Thyroid gland (tissue), 4 donors: ENCODE measurements around the gene TRIM25. TPM values are rescaled to one million over a fixed set of nuclear protein-coding genes. Genes with fewer than 3 reads are reported as not detected.

ENCODE experiments used
- DNase-seq, 2 donors: peaks; one replicate each; pipeline ENCODE4 v3.0.0-alpha.2; 2019
- H3K27ac ChIP-seq, 3 donors: fragments of 200-600 bp; sonication (generic); 1 replicate in 2 of 3; 2 replicates in 1 of 3; pipeline ENCODE4 v1.5.1; 2016 to 2019; ENCODE audit warnings: mild to moderate bottlenecking in 1 of 3, moderate library complexity in 1 of 3
- H3K27me3 ChIP-seq: fragments of 200-600 bp; sonication (generic); one replicate; pipeline ENCODE4 v1.5.1; 2019
- H3K36me3 ChIP-seq, 2 donors: fragments of 200-600 bp; sonication (generic); one replicate each; pipeline ENCODE4 v1.5.1; 2016 to 2019
- H3K4me1 ChIP-seq, 2 donors: fragments of 200-600 bp; sonication (generic); one replicate each; pipeline ENCODE4 v1.5.1; 2017 to 2019
- H3K4me3 ChIP-seq, 3 donors: fragments of 200-600 bp; sonication (generic); replicated peaks in 1 of 3; 1 replicate in 2 of 3; 2 replicates in 1 of 3; pipeline ENCODE4 v1.5.1; 2016; ENCODE audit warnings: mild to moderate bottlenecking in 1 of 3
- H3K9me3 ChIP-seq: fragments of 200-600 bp; sonication (generic); one replicate; pipeline ENCODE4 v1.5.1; 2017
- CTCF ChIP-seq, 6 experiments: fragments of 200-600 bp in 3 of 6; fragments of 450-650 bp in 3 of 6; sonication (generic) in 3 of 6; IDR thresholded peaks; one replicate each; pipeline ENCODE4 v1.5.1; 2016 to 2019; ENCODE audit warnings: antibody characterized with exemption in 6 of 6, mild to moderate bottlenecking in 2 of 6, inconsistent platforms in 1 of 6, moderate library complexity in 1 of 6
- POLR2A ChIP-seq, 2 donors: fragments of 450-650 bp; IDR thresholded peaks; one replicate each; pipeline ENCODE4 v1.6.1; 2017; ENCODE audit warnings: antibody characterized with exemption in 2 of 2, mild to moderate bottlenecking in 2 of 2, moderate library complexity in 1 of 2
- WGBS, 2 donors: methylation state at CpG; one replicate each; pipeline ENCODE4 v1.1.5; 2017; 5-methylcytosine and 5-hydroxymethylcytosine counted together
- intact Hi-C: fragments of 100-400 bp; cut with DNase I; formaldehyde crosslinking; loops from one replicate; pipeline ENCODE4 v1.15.1; 2023
- total RNA-seq, 4 donors: library from RNA; depleted of rRNA; stranded (reverse); fragments of >200 nt; gene quantifications; one replicate each; pipeline ENCODE4 v1.2.3, GENCODE V29; 2016

TRIM25 gene
- total RNA-seq, 4 donors from 2014 or later: 23.9 to 41.8 (median 32.7) TPM

- H3K36me3 ChIP-seq: peaks cover 34 to 56% of the 10 kb centered on the region in 2 donors
- TF ChIP-seq POLR2A (IDR thresholded peaks at IDR 0.05) (no peak), CTCF (IDR thresholded peaks at IDR 0.05) (no peak)
- DNase-seq: no peak
- H3K27ac ChIP-seq: no peak overlapping the region
- no peaks in the 10 kb centered on the region for H3K4me1 ChIP-seq
- intact Hi-C loops: no loop called here
- H3K27me3 ChIP-seq: no peaks in the 10 kb centered on the region
- H3K9me3 ChIP-seq: no peaks in the 10 kb centered on the region
- WGBS, 2 donors: 78 to 82% methylated on average over 3 of the region's 3 CpGs
- no peak overlapping the region for H3K4me3 ChIP-seq
Measured at GRCh38 chr17:56896217-56896967, 17.5 kb downstream of the TRIM25 start.

DNA sequence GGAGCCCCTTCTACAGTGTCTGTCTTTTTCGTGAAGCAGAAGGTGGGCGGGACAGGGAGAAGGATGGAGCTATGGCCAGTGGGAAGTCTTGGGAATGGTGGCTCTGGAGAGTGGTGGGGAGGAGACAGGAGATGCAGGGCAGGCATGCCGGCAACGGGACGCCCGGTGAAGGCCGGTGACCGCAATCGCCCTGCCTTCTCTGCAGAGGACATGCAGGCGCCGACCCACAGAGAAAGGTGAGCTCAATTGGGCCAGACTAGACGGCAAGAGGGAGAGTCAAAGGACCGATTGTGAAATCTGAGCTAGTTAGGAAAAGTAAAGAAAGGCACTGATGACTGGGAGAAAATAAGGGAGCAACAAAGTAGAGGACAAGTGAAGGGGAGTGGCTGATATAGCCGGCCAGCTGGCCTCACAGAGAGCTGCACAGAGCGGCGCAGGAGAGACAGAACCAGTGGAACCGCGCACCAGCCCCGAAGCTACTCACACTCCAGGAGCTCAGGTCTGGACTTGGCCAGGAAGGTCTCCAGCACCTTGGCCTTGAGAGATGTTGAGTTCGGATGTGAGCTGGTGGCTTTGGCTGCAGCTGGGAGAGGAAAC is 18.9 kb downstream of the TRIM25 start:
- Histone ChIP-seq H3K4me1 (no peaks in the 10 kb centered on the region), H3K27ac (no peak overlapping the region), H3K27me3 (no peaks in the 10 kb centered on the region), H3K9me3 (no peaks in the 10 kb centered on the region), H3K36me3 (peaks cover 44 to 53% of the 10 kb centered on the region in 2 donors), H3K4me3 (no peak overlapping the region)
- no peak for TF ChIP-seq CTCF (IDR thresholded peaks at IDR 0.05)
- no peak for TF ChIP-seq POLR2A (IDR thresholded peaks at IDR 0.05)
- no peak for DNase-seq
- WGBS, 2 donors: 91% methylated on average over 20 of the region's 20 CpGs
- intact Hi-C loops: no loop called here

DNA sequence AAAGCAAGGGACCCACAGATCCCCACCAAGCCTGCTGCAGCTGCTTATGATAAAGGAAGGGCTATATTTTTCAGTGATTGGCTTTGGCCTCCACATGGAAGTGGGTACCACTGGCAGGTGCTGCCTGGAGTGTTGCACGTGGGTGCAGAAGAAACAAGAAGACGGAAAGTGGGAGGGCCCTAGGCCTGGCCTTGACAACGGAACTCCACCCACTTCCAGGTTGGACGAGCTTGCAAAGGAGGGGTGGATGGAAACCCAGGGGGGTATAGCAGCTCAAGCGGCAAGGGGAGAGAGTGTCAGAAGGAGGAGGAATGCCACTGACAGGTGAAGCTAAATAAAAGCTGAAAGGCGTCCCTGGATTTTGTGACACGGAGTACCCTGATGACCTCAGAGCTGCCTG is 20.3 kb downstream of the TRIM25 start:
- no peak overlapping the region for H3K27ac ChIP-seq
- WGBS, 2 donors: 77 to 86% methylated on average over 7 of the region's 7 CpGs
- H3K4me3 ChIP-seq: no peak overlapping the region
- no peaks in the 10 kb centered on the region for H3K27me3 ChIP-seq
- TF ChIP-seq CTCF (IDR thresholded peaks at IDR 0.05): no peak
- TF ChIP-seq POLR2A (IDR thresholded peaks at IDR 0.05): no peak
- intact Hi-C loops: no loop called here
- H3K9me3 ChIP-seq: no peaks in the 10 kb centered on the region
- DNase-seq: no peak
- no peaks in the 10 kb centered on the region for H3K4me1 ChIP-seq
- H3K36me3 ChIP-seq: peaks cover 37 to 39% of the 10 kb centered on the region in 2 donors

DNA sequence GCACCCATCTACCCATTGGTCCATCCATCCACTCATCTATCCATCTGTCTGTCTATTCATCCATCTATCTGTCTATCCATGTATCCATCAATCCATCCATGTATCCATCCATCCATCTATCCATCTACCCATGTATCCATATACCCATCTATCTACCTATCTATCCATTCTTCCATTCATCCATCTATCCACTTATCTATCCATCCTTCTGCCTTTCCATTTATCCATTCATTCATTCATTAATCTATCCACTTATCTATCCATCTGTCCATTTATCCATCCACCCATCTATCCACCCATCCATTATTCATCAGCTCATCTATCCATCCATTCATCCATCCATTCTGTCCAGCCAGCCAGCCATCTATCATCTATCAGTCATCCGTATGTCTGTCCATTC is 21.5 kb downstream of the TRIM25 start:
- WGBS, 2 donors: 98 to 100% methylated on average over 1 of the region's 1 CpG
- intact Hi-C loops: no loop called here
- Histone ChIP-seq H3K9me3 (no peaks in the 10 kb centered on the region), H3K4me1 (no peaks in the 10 kb centered on the region), H3K4me3 (no peak overlapping the region), H3K36me3 (peaks cover 34 to 39% of the 10 kb centered on the region in 2 donors), H3K27ac (no peak overlapping the region), H3K27me3 (no peaks in the 10 kb centered on the region)
- no peak for DNase-seq
- TF ChIP-seq CTCF (IDR thresholded peaks at IDR 0.05) (no peak), POLR2A (IDR thresholded peaks at IDR 0.05) (no peak)

- peaks cover 34% of the 10 kb centered on the region in 2 donors for H3K36me3 ChIP-seq
- peak in 3 of 6 experiments; percentile 17 to 37 (median 31) for TF ChIP-seq CTCF (IDR thresholded peaks at IDR 0.05)
- no peak for TF ChIP-seq POLR2A (IDR thresholded peaks at IDR 0.05)
- WGBS, 2 donors: 82 to 86% methylated on average over 16 of the region's 16 CpGs
- DNase-seq: peak; percentile 27 to 34
- no peak overlapping the region for H3K4me3 ChIP-seq
- H3K27me3 ChIP-seq: no peaks in the 10 kb centered on the region
- H3K9me3 ChIP-seq: no peaks in the 10 kb centered on the region
- intact Hi-C loops: no loop called here
- no peak overlapping the region for H3K27ac ChIP-seq
- no peaks in the 10 kb centered on the region for H3K4me1 ChIP-seq
Measured at GRCh38 chr17:56891751-56892150, 22.1 kb downstream of the TRIM25 start.
